ENCODE data around the gene SPP2. TPM values are rescaled to one million over a fixed set of nuclear protein-coding genes. Genes with fewer than 3 reads are reported as not detected.

Gene SPP2
- total and polyA plus RNA-seq, 3 donors from 2014 or later: not detected

GRCh38 chr2:234074751-234075517, 24.4 kb downstream of the SPP2 start:
- DNase-seq: no peak
- Histone ChIP-seq H3K4me3 (no peak overlapping the region), H3K36me3 (ENCODE audit: low read depth, missing control alignments) (no peaks in the 10 kb centered on the region), H3K27ac (no peak overlapping the region), H3K27me3 (no peaks in the 10 kb centered on the region), H3K4me1 (no peaks in the 10 kb centered on the region), H3K9me3 (no peaks in the 10 kb centered on the region)
- intact Hi-C loops (cut with DNase I; ENCODE audit: low total_unique reads): no loop called here
- TF ChIP-seq POLR2A (IDR thresholded peaks at IDR 0.05): no peak
- TF ChIP-seq CTCF (IDR thresholded peaks at IDR 0.05): no peak
- 77 to 82% methylated on average over 13 of the region's 13 CpGs for WGBS, 2 donors

GRCh38 chr2:234075518-234075915, 25.0 kb downstream of the SPP2 start:
- no peaks in the 10 kb centered on the region for H3K9me3 ChIP-seq
- WGBS, 2 donors: 68 to 69% methylated on average over 4 of the region's 4 CpGs
- H3K27ac ChIP-seq: no peak overlapping the region
- no peaks in the 10 kb centered on the region for H3K4me1 ChIP-seq
- H3K27me3 ChIP-seq: no peaks in the 10 kb centered on the region
- DNase-seq: no peak
- intact Hi-C loops (cut with DNase I; ENCODE audit: low total_unique reads): no loop called here
- no peaks in the 10 kb centered on the region for H3K36me3 ChIP-seq (ENCODE audit: low read depth, missing control alignments)
- TF ChIP-seq POLR2A (IDR thresholded peaks at IDR 0.05) (no peak), CTCF (IDR thresholded peaks at IDR 0.05) (no peak)
- H3K4me3 ChIP-seq: no peak overlapping the region

GRCh38 chr2:234075947-234076346, 25.4 kb downstream of the SPP2 start:
- Histone ChIP-seq H3K27ac (no peak overlapping the region), H3K4me1 (no peaks in the 10 kb centered on the region), H3K36me3 (ENCODE audit: low read depth, missing control alignments) (no peaks in the 10 kb centered on the region), H3K27me3 (no peaks in the 10 kb centered on the region), H3K4me3 (no peak overlapping the region), H3K9me3 (no peaks in the 10 kb centered on the region)
- no peak for DNase-seq
- WGBS, 2 donors: 79 to 84% methylated on average over 8 of the region's 8 CpGs
- TF ChIP-seq POLR2A (IDR thresholded peaks at IDR 0.05): no peak
- no peak for TF ChIP-seq CTCF (IDR thresholded peaks at IDR 0.05)
- intact Hi-C loops (cut with DNase I; ENCODE audit: low total_unique reads): no loop called here

- 90 to 95% methylated on average over 3 of the region's 3 CpGs for WGBS, 2 donors
- Histone ChIP-seq H3K4me1 (no peaks in the 10 kb centered on the region), H3K9me3 (no peaks in the 10 kb centered on the region), H3K4me3 (no peak overlapping the region), H3K27ac (no peak overlapping the region), H3K36me3 (ENCODE audit: low read depth, missing control alignments) (no peaks in the 10 kb centered on the region), H3K27me3 (no peaks in the 10 kb centered on the region)
- no peak for DNase-seq
- no peak for TF ChIP-seq CTCF (IDR thresholded peaks at IDR 0.05)
- no peak for TF ChIP-seq POLR2A (IDR thresholded peaks at IDR 0.05)
- intact Hi-C loops (cut with DNase I; ENCODE audit: low total_unique reads): no loop called here
Measured at GRCh38 chr2:234076451-234076850, 25.9 kb downstream of the SPP2 start.

- Histone ChIP-seq H3K4me3 (no peak overlapping the region), H3K27me3 (no peaks in the 10 kb centered on the region), H3K9me3 (no peaks in the 10 kb centered on the region), H3K36me3 (ENCODE audit: low read depth, missing control alignments) (no peaks in the 10 kb centered on the region), H3K4me1 (no peaks in the 10 kb centered on the region), H3K27ac (no peak overlapping the region)
- intact Hi-C loops (cut with DNase I; ENCODE audit: low total_unique reads): no loop called here
- TF ChIP-seq CTCF (IDR thresholded peaks at IDR 0.05) (no peak), POLR2A (IDR thresholded peaks at IDR 0.05) (no peak)
- no peak for DNase-seq
- 93 to 100% methylated on average over 2 of the region's 2 CpGs for WGBS, 2 donors
Measured at GRCh38 chr2:234078129-234078528, 27.6 kb downstream of the SPP2 start.
